Loucy (cell line): Measurements from ENCODE around the gene GID8.

Experiments
- H2AFZ ChIP-seq: fragments of 200-600 bp; sonication (generic); 2 replicates; pipeline ENCODE4 v1.6.0; 2016; ENCODE audit warnings: antibody characterized with exemption, mild to moderate bottlenecking, low read length, moderate library complexity
- H3F3A ChIP-seq: fragments of 200-600 bp; 2 replicates; pipeline ENCODE4 v1.6.0; 2016; ENCODE audit warnings: antibody characterized with exemption, low read depth, mild to moderate bottlenecking
- H3K27me3 ChIP-seq: fragments of 200-600 bp; sonication (generic); 2 replicates; pipeline ENCODE4 v1.6.1; 2014; ENCODE audit warnings: low read length, mild to moderate bottlenecking; ENCODE audit not compliant: insufficient read depth, poor library complexity, severe bottlenecking
- H3K36me3 ChIP-seq: fragments of 200-600 bp; sonication (generic); 2 replicates; pipeline ENCODE4 v1.6.1; 2016; ENCODE audit warnings: low read length; ENCODE audit not compliant: insufficient read depth
- H3K4me1 ChIP-seq: fragments of 200-600 bp; sonication (generic); 2 replicates; pipeline ENCODE4 v1.5.1; 2014; ENCODE audit warnings: low read length, mild to moderate bottlenecking; ENCODE audit not compliant: insufficient read depth, poor library complexity, severe bottlenecking
- H3K4me2 ChIP-seq: fragments of 200-600 bp; sonication (generic); 2 replicates; pipeline ENCODE4 v1.6.0; 2014; ENCODE audit warnings: antibody characterized with exemption, low read length, low read depth, mild to moderate bottlenecking; ENCODE audit not compliant: poor library complexity, severe bottlenecking
- H3K4me3 ChIP-seq: fragments of 200-600 bp; sonication (generic); 2 replicates; pipeline ENCODE4 v1.5.1; 2014; ENCODE audit warnings: low read length, mild to moderate bottlenecking, mixed read lengths; ENCODE audit not compliant: poor library complexity, severe bottlenecking
- H3K79me2 ChIP-seq: fragments of 200-600 bp; sonication (generic); 2 replicates; pipeline ENCODE4 v1.6.1; 2014; ENCODE audit warnings: low read length; ENCODE audit not compliant: insufficient read depth
- H3K9ac ChIP-seq: fragments of 200-600 bp; sonication (generic); 2 replicates; pipeline ENCODE4 v1.6.0; 2014; ENCODE audit warnings: mild to moderate bottlenecking, low read depth, low read length, moderate library complexity; ENCODE audit not compliant: poor library complexity, severe bottlenecking
- H3K9me2 ChIP-seq: fragments of 200-600 bp; sonication (generic); replicated peaks from 2 replicates; pipeline ENCODE4 v1.6.1; 2016; ENCODE audit warnings: low read depth, low read length, mixed read lengths
- H3K9me3 ChIP-seq: fragments of 200-600 bp; sonication (generic); 2 replicates; pipeline ENCODE4 v1.6.1; 2014; ENCODE audit warnings: mild to moderate bottlenecking, antibody characterized with exemption, low read length, low read depth; ENCODE audit not compliant: insufficient read depth
- H4K20me1 ChIP-seq: fragments of 200-600 bp; sonication (generic); 2 replicates; pipeline ENCODE4 v1.6.0; 2014; ENCODE audit warnings: antibody characterized with exemption, low read length, mild to moderate bottlenecking; ENCODE audit not compliant: insufficient read depth, poor library complexity, severe bottlenecking
- EZH2phosphoT487 ChIP-seq: fragments of 200-600 bp; IDR thresholded peaks from 2 replicates; pipeline ENCODE4 v1.6.1; 2018; ENCODE audit warnings: antibody characterized with exemption, mild to moderate bottlenecking, moderate library complexity, borderline replicate concordance
- TF ChIP-seq, protein P1 (sequence below): fragments of 200-600 bp; sonication (generic); conservative IDR thresholded peaks from 2 replicates; pipeline ENCODE4 v1.5.1; 2014; ENCODE audit warnings: mild to moderate bottlenecking, antibody characterized with exemption, low read length

GID8 gene

GRCh38 chr20:62952373-62952967 is 14.5 kb downstream of the GID8 start, which contains the start of gene SLC17A9:
SLC17A9 (plus strand) TSS chr20:62952709; CDS start chr20:62952831, 122 bp downstream.
- H3K4me1 ChIP-seq: peaks cover 45% of the 10 kb centered on the region
- TF ChIP-seq EZH2phosphoT487: no peak
- TF ChIP-seq, protein P1, sequence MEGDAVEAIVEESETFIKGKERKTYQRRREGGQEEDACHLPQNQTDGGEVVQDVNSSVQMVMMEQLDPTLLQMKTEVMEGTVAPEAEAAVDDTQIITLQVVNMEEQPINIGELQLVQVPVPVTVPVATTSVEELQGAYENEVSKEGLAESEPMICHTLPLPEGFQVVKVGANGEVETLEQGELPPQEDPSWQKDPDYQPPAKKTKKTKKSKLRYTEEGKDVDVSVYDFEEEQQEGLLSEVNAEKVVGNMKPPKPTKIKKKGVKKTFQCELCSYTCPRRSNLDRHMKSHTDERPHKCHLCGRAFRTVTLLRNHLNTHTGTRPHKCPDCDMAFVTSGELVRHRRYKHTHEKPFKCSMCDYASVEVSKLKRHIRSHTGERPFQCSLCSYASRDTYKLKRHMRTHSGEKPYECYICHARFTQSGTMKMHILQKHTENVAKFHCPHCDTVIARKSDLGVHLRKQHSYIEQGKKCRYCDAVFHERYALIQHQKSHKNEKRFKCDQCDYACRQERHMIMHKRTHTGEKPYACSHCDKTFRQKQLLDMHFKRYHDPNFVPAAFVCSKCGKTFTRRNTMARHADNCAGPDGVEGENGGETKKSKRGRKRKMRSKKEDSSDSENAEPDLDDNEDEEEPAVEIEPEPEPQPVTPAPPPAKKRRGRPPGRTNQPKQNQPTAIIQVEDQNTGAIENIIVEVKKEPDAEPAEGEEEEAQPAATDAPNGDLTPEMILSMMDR: no peak
- peak within 1 kb of the TSS; percentile 96 for H3K4me2 ChIP-seq
- no peaks in the 10 kb centered on the region for H3K9me2 ChIP-seq
- H3K27me3 ChIP-seq: no peaks in the 10 kb centered on the region
- H4K20me1 ChIP-seq: peaks cover 2% of the 10 kb centered on the region
- H3K9ac ChIP-seq: peak within 1 kb of the TSS; percentile 91
- peak within 1 kb of the TSS; percentile 80 for H3K4me3 ChIP-seq
- peaks cover 14% of the 10 kb centered on the region for H3F3A ChIP-seq
- peaks cover 54% of the 10 kb centered on the region for H3K79me2 ChIP-seq
- no peaks in the 10 kb centered on the region for H3K9me3 ChIP-seq
- no peak within 1 kb of the TSS for H2AFZ ChIP-seq
- peaks cover 29% of the 10 kb centered on the region; the same call in 1 of the 2 replicates for H3K36me3 ChIP-seq

- H3K79me2 ChIP-seq: peaks cover 54% of the 10 kb centered on the region
- no peak overlapping the region for H2AFZ ChIP-seq
- peak overlapping the region; percentile 80 for H3K4me3 ChIP-seq
- H3K4me1 ChIP-seq: peaks cover 52% of the 10 kb centered on the region
- peak overlapping the region; percentile 91 for H3K9ac ChIP-seq
- no peaks in the 10 kb centered on the region for H3K27me3 ChIP-seq
- H3K9me2 ChIP-seq: no peaks in the 10 kb centered on the region
- H3K4me2 ChIP-seq: peak overlapping the region; percentile 96
- no peaks in the 10 kb centered on the region for H4K20me1 ChIP-seq
- no peaks in the 10 kb centered on the region for H3K9me3 ChIP-seq
- no peak for TF ChIP-seq EZH2phosphoT487
- TF ChIP-seq, protein P1: 0 out of 2 replicates have a peak, but pooled peaks have one; percentile 10
- H3F3A ChIP-seq: peaks cover 14% of the 10 kb centered on the region
- H3K36me3 ChIP-seq: peaks cover 22% of the 10 kb centered on the region; the same call in 1 of the 2 replicates
Observed at GRCh38 chr20:62952968-62953838, 15.3 kb downstream of the GID8 start.

DNA sequence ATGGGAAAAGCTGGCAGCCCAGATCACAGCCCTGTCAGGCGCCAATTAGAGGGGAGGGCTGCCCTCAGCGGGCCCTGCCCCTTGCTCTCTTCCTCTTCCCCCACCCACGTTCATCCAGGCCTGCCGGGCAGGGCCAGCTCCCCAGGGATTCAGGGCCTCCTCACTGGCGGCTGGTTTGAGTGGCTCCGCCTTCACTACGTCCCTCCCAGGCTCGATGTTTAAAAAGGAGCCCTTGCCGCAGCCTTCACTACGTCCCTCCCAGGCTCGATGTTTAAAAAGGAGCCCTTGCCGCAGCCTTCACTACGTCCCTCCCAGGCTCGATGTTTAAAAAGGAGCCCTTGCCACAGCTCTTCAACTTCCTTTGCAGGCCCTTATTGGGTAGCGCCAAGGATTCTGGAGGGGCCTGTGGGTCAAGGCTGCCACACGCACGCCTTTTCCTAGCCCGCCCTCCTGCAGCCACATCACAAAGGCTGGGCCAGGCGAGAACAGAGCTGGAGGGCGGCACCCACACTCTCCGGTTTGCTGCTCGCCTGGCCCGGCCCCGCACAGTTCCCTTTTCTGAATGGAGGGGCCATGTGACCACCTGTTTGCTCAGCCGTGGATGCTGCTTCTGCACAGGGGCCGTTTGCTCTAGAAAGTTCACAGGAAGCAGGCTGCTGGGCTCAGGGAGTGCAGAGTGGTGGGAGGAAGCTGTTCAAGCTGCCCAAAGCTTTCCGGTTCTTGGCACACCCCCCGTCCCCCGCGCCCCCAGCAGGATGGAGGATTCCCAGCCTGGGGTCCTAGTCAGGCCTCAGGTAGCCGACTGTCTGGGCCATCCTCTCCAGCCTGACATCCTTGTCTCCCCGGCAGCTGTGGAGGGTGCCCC is 16.1 kb downstream of the GID8 start:
- TF ChIP-seq, protein P1: no peak
- no peak for TF ChIP-seq EZH2phosphoT487
- peak overlapping the region; percentile 91 for H3K9ac ChIP-seq
- peaks cover 56% of the 10 kb centered on the region for H3K79me2 ChIP-seq
- no peaks in the 10 kb centered on the region for H4K20me1 ChIP-seq
- H3K4me2 ChIP-seq: peak overlapping the region; percentile 96
- H3K9me2 ChIP-seq: no peaks in the 10 kb centered on the region
- H3K27me3 ChIP-seq: no peaks in the 10 kb centered on the region
- peaks cover 14% of the 10 kb centered on the region for H3F3A ChIP-seq
- H2AFZ ChIP-seq: no peak overlapping the region
- peaks cover 61% of the 10 kb centered on the region for H3K4me1 ChIP-seq
- H3K36me3 ChIP-seq: peaks cover 15% of the 10 kb centered on the region; the same call in 1 of the 2 replicates
- no peaks in the 10 kb centered on the region for H3K9me3 ChIP-seq
- peak overlapping the region; percentile 80 for H3K4me3 ChIP-seq
